ENCODE results near the gene DAG1. TPM values are rescaled to one million over a fixed set of nuclear protein-coding genes. Genes with fewer than 3 reads are reported as not detected.
"Not testable (repeated sequence)": the region's sequence is repeated elsewhere in the genome, so short reads cannot be mapped to it uniquely, and the experiment has no call there.

Gene DAG1
- total RNA-seq, 1 donor from 2014 or later = 43.6 TPM

DNA sequence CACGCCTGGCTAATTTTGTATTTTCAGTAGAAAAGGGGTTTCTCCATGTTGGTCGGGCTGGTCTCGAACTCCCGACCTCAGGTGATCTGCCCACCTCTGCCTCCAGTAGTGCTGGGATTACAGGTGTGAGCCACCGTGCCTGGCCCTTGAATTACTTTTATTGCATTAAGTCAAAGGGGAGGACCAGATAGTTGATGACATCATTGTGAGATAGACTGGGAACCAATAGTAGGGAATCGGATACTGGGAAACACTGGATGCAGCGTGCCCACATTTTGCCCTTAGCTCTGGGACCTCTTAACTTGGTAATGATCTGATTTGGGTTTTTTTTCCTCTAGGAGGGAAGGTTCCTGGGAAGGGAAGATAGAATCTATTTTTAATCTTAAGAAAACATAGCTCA is 19.2 kb downstream of the DAG1 start:
- no peak for DNase-seq (ENCODE audit: low read depth)
- H3K4me3 ChIP-seq (ENCODE audit: low read depth, low read length) = no peak overlapping the region
- TF ChIP-seq, protein P1, sequence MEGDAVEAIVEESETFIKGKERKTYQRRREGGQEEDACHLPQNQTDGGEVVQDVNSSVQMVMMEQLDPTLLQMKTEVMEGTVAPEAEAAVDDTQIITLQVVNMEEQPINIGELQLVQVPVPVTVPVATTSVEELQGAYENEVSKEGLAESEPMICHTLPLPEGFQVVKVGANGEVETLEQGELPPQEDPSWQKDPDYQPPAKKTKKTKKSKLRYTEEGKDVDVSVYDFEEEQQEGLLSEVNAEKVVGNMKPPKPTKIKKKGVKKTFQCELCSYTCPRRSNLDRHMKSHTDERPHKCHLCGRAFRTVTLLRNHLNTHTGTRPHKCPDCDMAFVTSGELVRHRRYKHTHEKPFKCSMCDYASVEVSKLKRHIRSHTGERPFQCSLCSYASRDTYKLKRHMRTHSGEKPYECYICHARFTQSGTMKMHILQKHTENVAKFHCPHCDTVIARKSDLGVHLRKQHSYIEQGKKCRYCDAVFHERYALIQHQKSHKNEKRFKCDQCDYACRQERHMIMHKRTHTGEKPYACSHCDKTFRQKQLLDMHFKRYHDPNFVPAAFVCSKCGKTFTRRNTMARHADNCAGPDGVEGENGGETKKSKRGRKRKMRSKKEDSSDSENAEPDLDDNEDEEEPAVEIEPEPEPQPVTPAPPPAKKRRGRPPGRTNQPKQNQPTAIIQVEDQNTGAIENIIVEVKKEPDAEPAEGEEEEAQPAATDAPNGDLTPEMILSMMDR (conservative IDR thresholded peaks at IDR 0.05; ENCODE audit: low read depth, low read length) = no peak

DNA sequence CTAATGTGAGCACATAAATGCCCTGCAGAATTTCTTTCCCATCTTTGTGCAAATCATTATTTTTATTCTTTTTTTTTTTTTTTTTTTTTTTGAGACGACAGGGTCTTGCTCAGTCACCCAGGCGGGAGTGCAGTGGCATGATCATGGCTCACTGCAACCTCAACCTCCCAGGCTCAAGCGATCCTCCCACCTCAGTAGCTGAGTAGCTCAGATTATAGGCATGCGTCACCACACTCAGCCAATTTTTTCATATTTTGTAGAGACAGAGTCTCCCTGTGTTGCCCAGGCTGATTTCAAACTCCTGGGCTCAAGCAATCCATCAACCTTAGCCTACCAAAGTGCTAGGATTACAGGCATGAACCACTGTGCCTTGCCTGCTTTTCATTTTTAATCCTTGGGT is 22.9 kb downstream of the DAG1 start:
- no peak overlapping the region for H3K4me3 ChIP-seq (ENCODE audit: low read depth, low read length)
- TF ChIP-seq, protein P1 (conservative IDR thresholded peaks at IDR 0.05; ENCODE audit: low read depth, low read length) = no peak
- no peak for DNase-seq (ENCODE audit: low read depth)

DNA sequence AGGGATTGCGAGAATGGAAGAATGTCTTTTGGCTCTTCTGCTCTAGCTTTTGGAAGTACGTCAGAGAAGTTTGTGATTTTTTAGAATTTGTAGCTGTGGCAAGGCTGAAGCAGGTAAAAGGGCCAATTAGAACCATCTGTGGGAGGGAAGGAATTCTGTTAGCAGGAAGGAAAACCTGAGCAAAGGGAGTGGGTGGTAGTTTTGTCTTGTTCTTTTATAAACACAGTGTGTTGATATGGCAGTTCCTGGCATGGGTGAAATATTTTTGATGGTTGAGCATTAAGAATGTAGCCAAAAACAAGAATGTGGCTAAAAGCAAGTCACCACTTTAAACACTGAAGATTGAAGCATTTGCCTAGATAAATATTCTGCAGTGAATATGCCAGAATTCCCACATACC is 23.8 kb downstream of the DAG1 start:
- DNase-seq (ENCODE audit: low read depth) = no peak
- no peak overlapping the region for H3K4me3 ChIP-seq (ENCODE audit: low read depth, low read length)
- TF ChIP-seq, protein P1 (conservative IDR thresholded peaks at IDR 0.05; ENCODE audit: low read depth, low read length) = no peak

DNA sequence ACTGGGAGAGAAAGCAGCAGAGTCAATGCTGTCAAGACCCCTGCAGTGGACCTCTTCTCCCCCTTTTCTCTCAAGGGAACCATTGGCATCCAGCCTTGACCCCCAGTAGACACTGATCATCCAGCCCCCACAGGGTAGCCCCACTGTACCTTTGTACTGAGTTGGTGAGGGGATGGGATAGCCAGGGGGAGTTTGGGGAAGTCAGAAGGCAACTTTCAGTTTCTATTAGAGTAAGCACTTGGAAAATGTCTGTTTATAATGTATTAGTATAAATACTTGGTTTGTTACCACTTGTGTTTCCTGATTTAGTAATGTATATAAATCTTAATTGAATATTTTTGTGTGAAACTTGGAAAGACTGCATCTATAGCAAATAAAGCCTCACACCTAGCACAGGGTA is 25.0 kb downstream of the DAG1 start:
- no peak for DNase-seq (ENCODE audit: low read depth)
- no peak overlapping the region for H3K4me3 ChIP-seq (ENCODE audit: low read depth, low read length)
- TF ChIP-seq, protein P1 (conservative IDR thresholded peaks at IDR 0.05; ENCODE audit: low read depth, low read length) = no peak

DNA sequence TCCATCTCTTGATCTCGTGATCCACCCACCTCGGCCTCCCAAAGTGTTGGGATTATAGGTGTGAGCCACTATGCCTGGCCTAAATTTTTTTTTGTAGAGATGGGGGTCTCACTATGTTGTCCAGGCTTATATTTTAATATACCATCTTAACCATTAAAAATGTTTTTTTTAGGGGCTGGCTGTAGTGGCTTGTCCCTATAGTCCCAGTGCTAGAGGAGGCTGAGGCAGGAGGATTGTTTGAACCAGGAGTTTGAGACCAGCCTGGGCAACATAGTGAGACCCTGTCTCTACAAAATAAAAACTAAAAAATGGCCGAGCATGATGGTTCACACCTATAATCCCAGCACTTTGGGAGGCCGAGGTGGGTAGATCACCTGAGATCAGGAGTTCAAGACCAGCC is 26.8 kb downstream of the DAG1 start:
- not testable (repeated sequence) for H3K4me3 ChIP-seq (ENCODE audit: low read depth, low read length); DNase-seq (ENCODE audit: low read depth)

DNA sequence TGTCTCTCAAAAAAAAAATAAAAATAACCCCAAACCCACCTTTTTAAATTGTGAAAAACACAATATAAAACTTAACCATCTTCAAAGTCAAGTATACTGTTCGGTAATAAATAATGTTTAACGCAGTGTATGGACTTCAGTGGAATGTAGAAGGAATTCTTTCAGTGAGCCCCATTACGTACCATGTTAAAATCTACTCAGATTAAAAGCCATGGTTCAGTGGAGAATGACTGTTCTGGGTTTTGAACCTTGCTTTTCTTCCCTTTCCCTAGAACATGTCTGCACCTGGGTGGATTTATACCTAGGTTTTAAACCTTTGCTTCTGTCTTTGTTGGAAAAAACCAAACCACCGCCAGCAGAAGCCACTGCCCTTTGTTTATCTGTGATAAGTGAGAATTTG is 27.5 kb downstream of the DAG1 start:
- no peak overlapping the region for H3K4me3 ChIP-seq (ENCODE audit: low read depth, low read length)
- TF ChIP-seq, protein P1 (conservative IDR thresholded peaks at IDR 0.05; ENCODE audit: low read depth, low read length) = no peak
- no peak for DNase-seq (ENCODE audit: low read depth)

DNA sequence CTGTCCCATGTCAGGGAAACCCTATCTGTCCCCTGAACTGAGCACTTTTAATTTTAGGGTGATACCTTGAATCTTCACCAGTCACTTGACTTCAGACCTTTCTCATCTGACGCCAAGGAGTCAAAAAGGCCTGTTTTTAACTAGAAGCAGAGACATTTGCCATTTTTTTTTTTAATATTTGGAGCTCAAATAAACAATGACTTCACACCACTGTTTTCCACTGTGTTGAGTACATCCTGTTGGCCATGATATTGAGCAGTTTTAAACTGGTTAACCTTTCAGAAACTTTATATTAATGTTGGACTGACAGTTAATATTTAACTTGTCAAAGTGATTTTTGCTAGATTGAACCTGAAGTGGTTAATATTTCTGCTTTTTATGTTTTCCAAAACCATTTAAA is 28.2 kb downstream of the DAG1 start:
- DNase-seq (ENCODE audit: low read depth) = no peak
- H3K4me3 ChIP-seq (ENCODE audit: low read depth, low read length) = no peak overlapping the region
- TF ChIP-seq, protein P1 (conservative IDR thresholded peaks at IDR 0.05; ENCODE audit: low read depth, low read length) = no peak

DNA sequence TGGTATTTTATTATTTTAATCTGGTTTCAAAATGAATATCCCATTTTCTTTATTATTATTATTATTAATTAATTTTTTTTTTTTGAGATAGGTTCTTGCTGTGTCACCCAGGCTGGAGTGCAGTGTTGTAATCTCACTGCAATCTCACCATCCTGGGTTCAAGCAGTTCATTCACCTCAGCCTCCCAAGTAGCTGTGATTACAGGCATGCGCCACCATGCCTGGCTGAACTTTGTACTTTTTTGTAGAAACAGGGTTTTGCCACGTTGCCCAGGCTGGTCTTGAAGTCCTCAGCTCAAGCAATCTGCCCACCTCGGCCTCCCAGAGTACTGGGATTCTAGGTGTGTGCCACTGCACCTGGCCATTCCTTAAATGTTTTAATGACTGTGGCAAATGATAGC is 28.6 kb downstream of the DAG1 start:
- no peak overlapping the region for H3K4me3 ChIP-seq (ENCODE audit: low read depth, low read length)
- no peak for DNase-seq (ENCODE audit: low read depth)
- TF ChIP-seq, protein P1 (conservative IDR thresholded peaks at IDR 0.05; ENCODE audit: low read depth, low read length) = no peak
